GM12878 (cell line): ENCODE results near the gene MAPKBP1. TPM values are rescaled to one million over a fixed set of nuclear protein-coding genes. Genes with fewer than 3 reads are reported as not detected.

Experiments used
- ATAC-seq: fragments of 200-7000 bp; cut with Tn5 transposase; 3 replicates; pipeline ENCODE4 v1.9.1; 2020; ENCODE audit warnings: mild to moderate bottlenecking, moderate library complexity
- BruUV-seq: library from RNA; stranded (reverse); fragments of 400-500 nt; replicated peaks from 2 replicates; lab custom pipeline; 2021; lab: Mats Ljungman, UMichigan
- CTCF ChIA-PET: fragments of 300-600 bp; sonication (Branson Sonifier 250); formaldehyde crosslinking; extraction: SDS; loops from one replicate; lab custom pipeline; 2021; ENCODE audit warnings: inconsistent platforms; lab: Yijun Ruan, JAX
- POLR2A ChIA-PET: fragments of 350-600 bp; formaldehyde crosslinking; extraction: SDS; loops from one replicate; lab custom pipeline; 2021; ENCODE audit warnings: inconsistent platforms; lab: Charles Lee
- RAD21 ChIA-PET: fragments of 300-600 bp; sonication (Branson Sonifier 250); formaldehyde crosslinking; loops from one replicate; lab custom pipeline; 2023; ENCODE audit warnings: antibody characterized with exemption; ENCODE audit not compliant: unreplicated experiment; lab: Charles Lee
- SMC1A ChIA-PET: fragments of 300-600 bp; sonication (Branson Sonifier 250); formaldehyde crosslinking; loops from one replicate; lab custom pipeline; 2023; ENCODE audit not compliant: unreplicated experiment, uncharacterized antibody; lab: Charles Lee
- DNase-seq: peaks from one replicate; pipeline ENCODE4 v3.0.0-alpha.2; 2011; ENCODE audit warnings: low read depth, low spot score
- FAIRE-seq: peaks from 3 replicates; lab custom pipeline; 2011; peaks lifted over from hg19 to GRCh38; lab: Jason Lieb, UNC
- H2AFZ ChIP-seq: 2 replicates; pipeline ENCODE4 v1.6.0; 2011; ENCODE audit warnings: low read depth, low read length, control low read depth; ENCODE audit not compliant: control insufficient read depth
- H3K27ac ChIP-seq: 2 replicates; pipeline ENCODE4 v1.5.1; 2011; ENCODE audit warnings: control low read depth; ENCODE audit not compliant: control insufficient read depth, insufficient read depth
- H3K27me3 ChIP-seq, 2 experiments: replicated peaks in 1 of 2; 2 replicates each; pipeline versions ENCODE4 v1.6.0 to v1.6.1; 2011; ENCODE audit warnings: low read length in 1 of 2; ENCODE audit not compliant: control insufficient read depth in 2 of 2, insufficient read depth in 2 of 2
- H3K36me3 ChIP-seq, 2 experiments: 2 replicates each; pipeline ENCODE4 v1.5.1; 2011; ENCODE audit warnings: low read length in 1 of 2; ENCODE audit not compliant: control insufficient read depth in 2 of 2, insufficient read depth in 2 of 2
- H3K4me1 ChIP-seq: 2 replicates; pipeline ENCODE4 v1.6.1; 2011; ENCODE audit warnings: mild to moderate bottlenecking, low read length, moderate library complexity, mixed read lengths; ENCODE audit not compliant: control insufficient read depth, insufficient read depth
- H3K4me2 ChIP-seq: 2 replicates; pipeline ENCODE4 v1.6.0; 2011; ENCODE audit warnings: control low read depth; ENCODE audit not compliant: control insufficient read depth, insufficient read depth
- H3K4me3 ChIP-seq: fragments of 200-600 bp; sonication (generic); 2 replicates; pipeline ENCODE4 v1.5.1; 2016
- H3K79me2 ChIP-seq: 2 replicates; pipeline ENCODE4 v1.6.0; 2011; ENCODE audit warnings: low read length; ENCODE audit not compliant: control insufficient read depth, insufficient read depth
- H3K9ac ChIP-seq: 2 replicates; pipeline ENCODE4 v1.8.0; 2011; ENCODE audit warnings: low read length, control low read depth, mixed read lengths; ENCODE audit not compliant: control insufficient read depth, insufficient read depth
- H3K9me3 ChIP-seq: replicated peaks from 3 replicates; pipeline ENCODE4 v1.5.1; 2011; ENCODE audit warnings: mild to moderate bottlenecking, low read length; ENCODE audit not compliant: control insufficient read depth, insufficient read depth
- H4K20me1 ChIP-seq: 2 replicates; pipeline ENCODE4 v1.6.0; 2011; ENCODE audit not compliant: control insufficient read depth, insufficient read depth
- CBFB ChIP-seq: IDR thresholded peaks from 2 replicates; pipeline ENCODE4 v1.6.1; 2016; ENCODE audit warnings: antibody characterized with exemption, low read depth
- CEBPB ChIP-seq, 2 experiments: fragments of 150-350 bp in 1 of 2; IDR thresholded peaks; 2 replicates each; pipeline ENCODE4 v1.6.1; 2012 to 2014; ENCODE audit warnings: low read depth in 2 of 2, low read length in 2 of 2, borderline replicate concordance in 1 of 2, inconsistent platforms in 1 of 2
- WGBS: methylation state at CpG from one replicate; pipeline ENCODE4 v1.1.6; 2016; ENCODE audit warnings: low lambda C conversion rate; ENCODE audit not compliant: insufficient replicate concordance, insufficient coverage; ENCODE audit errors: missing lambda C conversion rate; 5-methylcytosine and 5-hydroxymethylcytosine counted together
- in situ Hi-C: fragments of 300-500 bp; cut with MboI; formaldehyde crosslinking; loops from 9 replicates; pipeline ENCODE4 v1.14.3; 2018; ENCODE audit warnings: mixed read lengths
- intact Hi-C: fragments of 100-400 bp; cut with micrococcal nuclease; formaldehyde crosslinking; loops from one replicate; pipeline ENCODE4 v1.14.2; 2022; ENCODE audit not compliant: unreplicated experiment
- polyA plus RNA-seq, 11 experiments: library from polyadenylated mRNA; depleted of rRNA in 4 of 11; unstranded in 6 of 11; stranded (reverse) in 5 of 11; fragments of >200 nt; fragmentation: Nextera tagmentation in 4 of 11; fragmentation: Illumina TruSeq in 1 of 11; extraction: Ambion mirVana in 4 of 11; extraction: Trizol in 1 of 11; gene quantifications; 1 replicate in 1 of 11; 2 replicates in 10 of 11; pipeline versions ENCODE4 v1.2.1 to v1.2.3, GENCODE V29; 2011 to 2016; ENCODE audit warnings: inconsistent platforms in 2 of 11, missing spikeins in 2 of 11, low read depth in 1 of 11
- total RNA-seq, 4 experiments: library from RNA; depleted of rRNA in 3 of 4; stranded (reverse); fragments of >200 nt in 3 of 4; fragmentation: Illumina TruSeq in 1 of 4; extraction: Trizol in 1 of 4; gene quantifications; 2 replicates each; pipeline versions ENCODE4 v1.2.1 to v1.2.3, GENCODE V29; 2013 to 2021
- TF ChIP-seq, protein P1 (sequence below): fragments of 450-650 bp; conservative IDR thresholded peaks from 2 replicates; pipeline ENCODE4 v1.6.1; 2017; ENCODE audit warnings: mild to moderate bottlenecking, moderate library complexity
- TF ChIP-seq, protein P2 (sequence below), 3 experiments: IDR thresholded peaks in 2 of 3; conservative IDR thresholded peaks in 1 of 3; 2 replicates each; pipeline ENCODE4 v1.5.1; 2011; ENCODE audit warnings: low read depth in 3 of 3, low read length in 3 of 3, mild to moderate bottlenecking in 3 of 3, control low read depth in 2 of 3, moderate library complexity in 2 of 3, inconsistent platforms in 1 of 3, mixed read lengths in 1 of 3; ENCODE audit not compliant: control insufficient read depth in 2 of 3, insufficient read depth in 1 of 3; ENCODE audit errors: extremely low read depth in 1 of 3

The MAPKBP1 gene
- total and polyA plus RNA-seq, 10 of the 15 experiments (the other 5 are each of a cell fraction or from before 2014, with no cell fraction given) = 0.44 to 19.0 (median 7.3) TPM

DNA sequence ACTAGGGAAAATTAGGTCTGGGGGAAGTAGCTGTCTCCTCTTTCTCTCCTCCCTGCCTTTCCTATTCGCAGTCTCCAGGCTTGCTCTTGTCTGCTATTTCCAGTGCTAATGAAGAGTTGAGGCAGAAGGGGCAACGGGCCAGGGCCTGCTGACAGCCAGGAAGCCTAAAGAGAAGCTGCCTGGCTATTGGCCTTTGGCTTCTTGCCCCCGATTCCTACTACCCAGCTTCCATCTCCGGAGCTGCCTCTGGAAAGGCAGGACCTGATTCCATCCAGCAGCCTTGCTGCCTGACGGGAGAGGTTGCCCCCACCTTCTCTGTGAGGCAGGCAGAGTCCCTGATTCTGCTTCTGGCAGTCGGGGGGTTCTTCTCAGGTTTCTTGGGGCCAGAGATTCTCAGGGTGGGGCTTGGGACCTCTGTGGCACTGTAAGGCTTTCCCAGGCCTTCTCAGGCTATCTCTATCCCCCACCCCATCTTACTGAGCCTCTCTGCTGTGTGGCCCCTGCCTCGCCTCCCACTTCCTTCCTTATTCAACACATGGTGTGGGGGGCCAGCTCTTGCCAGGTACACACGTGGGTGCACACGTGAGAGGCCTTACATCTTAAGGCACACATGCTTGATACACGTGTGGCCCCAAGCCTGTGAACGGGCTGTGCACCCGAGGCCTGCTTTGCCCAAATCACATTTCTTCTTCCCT, 35.4 kb downstream of the MAPKBP1 start:
- in situ Hi-C loops = loop anchor here (5.0 kb wide), 1 partner anchor 37 kb away; the partner anchor contains the start of gene MAPKBP1

DNA sequence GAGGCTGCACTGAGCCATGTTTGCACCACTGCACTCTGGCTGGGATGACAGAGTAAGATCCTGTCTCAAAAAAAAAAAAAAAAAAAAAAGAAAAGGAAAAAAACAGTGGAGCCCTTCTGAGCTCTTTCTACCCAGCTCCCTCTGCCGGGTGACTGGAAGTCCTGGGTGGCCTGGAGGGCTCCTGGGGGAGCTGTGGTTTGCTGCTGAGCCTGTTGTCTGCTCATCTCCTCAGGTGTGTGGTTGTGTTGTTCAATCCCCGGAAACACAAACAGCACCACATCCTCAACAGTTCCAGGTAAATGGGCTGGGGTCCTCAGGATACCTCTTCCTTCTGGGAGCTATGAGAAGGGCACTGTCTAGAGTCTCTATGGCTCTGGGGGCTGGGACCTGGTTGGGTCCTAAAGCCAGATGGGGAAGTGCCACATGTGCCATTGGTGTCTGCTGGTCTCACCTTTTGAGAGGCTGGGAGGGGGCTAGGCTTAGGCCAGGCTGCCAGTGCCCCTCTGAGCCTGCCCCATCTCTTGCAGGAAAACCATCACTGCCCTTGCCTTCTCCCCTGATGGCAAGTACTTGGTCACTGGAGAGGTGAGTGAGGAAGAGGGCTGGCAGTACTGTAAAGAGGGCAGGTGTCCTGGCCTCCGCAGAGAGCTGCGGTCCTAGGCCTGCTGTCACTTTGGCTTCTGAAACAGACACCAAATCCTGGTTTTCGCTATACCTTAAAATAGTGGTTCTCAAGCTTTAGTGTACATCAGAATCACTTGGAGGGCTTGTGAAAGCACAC, 36.6 kb downstream of the MAPKBP1 start:
- Histone ChIP-seq H3K4me2 (no peak overlapping the region), H3K4me3 (no peak overlapping the region), H3K9ac (no peak overlapping the region), H3K27me3 (no peaks in the 10 kb centered on the region), H3K79me2 (no peaks in the 10 kb centered on the region), H3K27ac (no peak overlapping the region)
- FAIRE-seq (no peak), ATAC-seq (peak; percentile 35), DNase-seq (no peak)
- CTCF ChIA-PET = interaction anchor here (0.6 to 6.3 kb wide), 33 partner anchors 9 to 345 kb away, joined by 3 to 365 read pairs (median 4); partner anchors contain the start of genes MAPKBP1 and MGA
- no TSS peak for BruUV-seq
- in situ Hi-C loops (loop anchor here (5.0 kb wide), 1 partner anchor 39 kb away; the partner anchor contains the start of gene MAPKBP1), intact Hi-C loops (loop anchor here (1.0 to 10.0 kb wide), 4 partner anchors 39 to 344 kb away; no protein-coding TSS in a partner anchor)
- POLR2A ChIA-PET = interaction anchor here (0.6 to 2.6 kb wide), 5 partner anchors 14 to 689 kb away, joined by 3 to 28 read pairs (median 4); partner anchors contain the start of gene MAPKBP1
- RAD21 ChIA-PET = interaction anchor here (0.7 to 12.6 kb wide), 17 partner anchors 10 to 348 kb away, joined by 3 to 305 read pairs (median 4); partner anchors contain the start of genes MAPKBP1 and MGA
- SMC1A ChIA-PET = interaction anchor here (0.6 to 8.3 kb wide), 17 partner anchors 11 to 345 kb away, joined by 3 to 268 read pairs (median 5); partner anchors contain the start of genes MAPKBP1 and MGA
- TF ChIP-seq, protein P1, sequence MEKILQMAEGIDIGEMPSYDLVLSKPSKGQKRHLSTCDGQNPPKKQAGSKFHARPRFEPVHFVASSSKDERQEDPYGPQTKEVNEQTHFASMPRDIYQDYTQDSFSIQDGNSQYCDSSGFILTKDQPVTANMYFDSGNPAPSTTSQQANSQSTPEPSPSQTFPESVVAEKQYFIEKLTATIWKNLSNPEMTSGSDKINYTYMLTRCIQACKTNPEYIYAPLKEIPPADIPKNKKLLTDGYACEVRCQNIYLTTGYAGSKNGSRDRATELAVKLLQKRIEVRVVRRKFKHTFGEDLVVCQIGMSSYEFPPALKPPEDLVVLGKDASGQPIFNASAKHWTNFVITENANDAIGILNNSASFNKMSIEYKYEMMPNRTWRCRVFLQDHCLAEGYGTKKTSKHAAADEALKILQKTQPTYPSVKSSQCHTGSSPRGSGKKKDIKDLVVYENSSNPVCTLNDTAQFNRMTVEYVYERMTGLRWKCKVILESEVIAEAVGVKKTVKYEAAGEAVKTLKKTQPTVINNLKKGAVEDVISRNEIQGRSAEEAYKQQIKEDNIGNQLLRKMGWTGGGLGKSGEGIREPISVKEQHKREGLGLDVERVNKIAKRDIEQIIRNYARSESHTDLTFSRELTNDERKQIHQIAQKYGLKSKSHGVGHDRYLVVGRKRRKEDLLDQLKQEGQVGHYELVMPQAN = no peak
- TF ChIP-seq, protein P2, sequence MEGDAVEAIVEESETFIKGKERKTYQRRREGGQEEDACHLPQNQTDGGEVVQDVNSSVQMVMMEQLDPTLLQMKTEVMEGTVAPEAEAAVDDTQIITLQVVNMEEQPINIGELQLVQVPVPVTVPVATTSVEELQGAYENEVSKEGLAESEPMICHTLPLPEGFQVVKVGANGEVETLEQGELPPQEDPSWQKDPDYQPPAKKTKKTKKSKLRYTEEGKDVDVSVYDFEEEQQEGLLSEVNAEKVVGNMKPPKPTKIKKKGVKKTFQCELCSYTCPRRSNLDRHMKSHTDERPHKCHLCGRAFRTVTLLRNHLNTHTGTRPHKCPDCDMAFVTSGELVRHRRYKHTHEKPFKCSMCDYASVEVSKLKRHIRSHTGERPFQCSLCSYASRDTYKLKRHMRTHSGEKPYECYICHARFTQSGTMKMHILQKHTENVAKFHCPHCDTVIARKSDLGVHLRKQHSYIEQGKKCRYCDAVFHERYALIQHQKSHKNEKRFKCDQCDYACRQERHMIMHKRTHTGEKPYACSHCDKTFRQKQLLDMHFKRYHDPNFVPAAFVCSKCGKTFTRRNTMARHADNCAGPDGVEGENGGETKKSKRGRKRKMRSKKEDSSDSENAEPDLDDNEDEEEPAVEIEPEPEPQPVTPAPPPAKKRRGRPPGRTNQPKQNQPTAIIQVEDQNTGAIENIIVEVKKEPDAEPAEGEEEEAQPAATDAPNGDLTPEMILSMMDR (IDR thresholded peaks at IDR 0.05 in 2 of 3, conservative IDR thresholded peaks at IDR 0.05 in 1 of 3; ENCODE audit: control insufficient read depth in 2 of 3, extremely low read depth in 1 of 3, insufficient read depth in 1 of 3, low read depth in 3 of 3, low read length in 3 of 3) = peak in 2 of 3 experiments; percentile 5 to 13; a peak in 1 of 6 replicates
- TF ChIP-seq, all 136 proteins: peak for 1
- WGBS = 73% methylated on average over 5 of the region's 5 CpGs
- no peaks in the 10 kb centered on the region for H4K20me1 ChIP-seq
- H3K36me3 ChIP-seq = peaks cover 0 to 11% of the 10 kb centered on the region in 2 experiments; a peak in 3 of 4 replicates
- no peak overlapping the region for H2AFZ ChIP-seq
- H3K4me1 ChIP-seq = no peaks in the 10 kb centered on the region
- H3K9me3 ChIP-seq = no peaks in the 10 kb centered on the region

More for the DNA sequence above, 35.4 kb downstream of the MAPKBP1 start:
- no peak for DNase-seq
- no peaks in the 10 kb centered on the region for H3K27me3 ChIP-seq
- ATAC-seq = no peak
- intact Hi-C loops = loop anchor here (5.0 to 10.0 kb wide), 3 partner anchors 115 to 342 kb away; no protein-coding TSS in a partner anchor
- no peak for FAIRE-seq
- no peak overlapping the region for H2AFZ ChIP-seq
- H3K4me2 ChIP-seq = no peak overlapping the region
- peaks cover 0 to 9% of the 10 kb centered on the region in 2 experiments; a peak in 3 of 4 replicates for H3K36me3 ChIP-seq
- ChIA-PET POLR2A (interaction anchor here (1.6 to 2.6 kb wide), 2 partner anchors 13 to 36 kb away, joined by 7 to 28 read pairs; partner anchors contain the start of gene MAPKBP1), CTCF (interaction anchor here (0.6 to 6.3 kb wide), 11 partner anchors 8 to 344 kb away, joined by 3 to 365 read pairs (median 11); partner anchors contain the start of gene MAPKBP1), RAD21 (interaction anchor here (0.7 to 12.6 kb wide), 7 partner anchors 36 to 347 kb away, joined by 3 to 305 read pairs (median 10); partner anchors contain the start of gene MAPKBP1), SMC1A (interaction anchor here (0.5 to 8.3 kb wide), 10 partner anchors 15 to 685 kb away, joined by 3 to 268 read pairs (median 6); partner anchors contain the start of genes MAPKBP1 and MGA)
- H3K9me3 ChIP-seq = no peaks in the 10 kb centered on the region
- no peaks in the 10 kb centered on the region for H3K79me2 ChIP-seq
- no peak overlapping the region for H3K4me3 ChIP-seq
- H3K9ac ChIP-seq = no peak overlapping the region
- no peaks in the 10 kb centered on the region for H3K4me1 ChIP-seq
- TF ChIP-seq CEBPB (IDR thresholded peaks at IDR 0.05; ENCODE audit: borderline replicate concordance in 1 of 2, low read depth in 2 of 2, low read length in 2 of 2) = no peak
- TF ChIP-seq CBFB = no peak
- no TSS peak for BruUV-seq
- 58% methylated on average over 12 of the region's 12 CpGs for WGBS
- H4K20me1 ChIP-seq = no peaks in the 10 kb centered on the region
- H3K27ac ChIP-seq = no peak overlapping the region
